Ascending aorta (tissue), 2 donors: ENCODE data around the gene NAPEPLD. TPM values are rescaled to one million over a fixed set of nuclear protein-coding genes. Genes with fewer than 3 reads are reported as not detected.

Experiments used
- DNase-seq, 2 donors: peaks; one replicate each; pipeline ENCODE4 v3.0.0-alpha.2; 2019; ENCODE audit warnings: low spot score in 2 of 2
- H3K27ac ChIP-seq, 2 donors: fragments of 200-600 bp; sonication (generic); one replicate each; pipeline ENCODE4 v1.5.1; 2016 to 2017; ENCODE audit warnings: mild to moderate bottlenecking in 1 of 2
- H3K27me3 ChIP-seq: fragments of 200-600 bp; sonication (generic); one replicate; pipeline ENCODE4 v1.5.1; 2017
- H3K36me3 ChIP-seq, 2 donors: fragments of 200-600 bp; sonication (generic); one replicate each; pipeline ENCODE4 v1.5.1; 2016
- H3K4me1 ChIP-seq, 2 donors: fragments of 200-600 bp; sonication (generic); one replicate each; pipeline ENCODE4 v1.5.1; 2016 to 2017; ENCODE audit warnings: mild to moderate bottlenecking in 1 of 2
- H3K4me3 ChIP-seq, 2 donors: fragments of 200-600 bp; sonication (generic); one replicate each; pipeline ENCODE4 v1.5.1; 2016 to 2017; ENCODE audit warnings: mild to moderate bottlenecking in 1 of 2
- H3K9me3 ChIP-seq, 2 donors: fragments of 200-600 bp; sonication (generic); one replicate each; pipeline ENCODE4 v1.5.1; 2016
- intact Hi-C: fragments of 100-400 bp; cut with DNase I; formaldehyde crosslinking; loops from one replicate; pipeline ENCODE4 v1.15.1; 2023
- total RNA-seq: library from RNA; depleted of rRNA; stranded (reverse); fragments of >200 nt; gene quantifications from one replicate; pipeline ENCODE4 v1.1.0, GENCODE V29; 2016
- TF ChIP-seq, protein P1 (sequence below), 3 experiments: fragments of 200-600 bp in 2 of 3; fragments of 450-650 bp in 1 of 3; sonication (generic) in 2 of 3; IDR thresholded peaks; one replicate each; pipeline ENCODE4 v1.5.1; 2016 to 2019; ENCODE audit warnings: antibody characterized with exemption in 3 of 3, mild to moderate bottlenecking in 1 of 3, moderate library complexity in 1 of 3

The NAPEPLD gene
- total RNA-seq, 1 donor from 2014 or later = 19.4 TPM

DNA sequence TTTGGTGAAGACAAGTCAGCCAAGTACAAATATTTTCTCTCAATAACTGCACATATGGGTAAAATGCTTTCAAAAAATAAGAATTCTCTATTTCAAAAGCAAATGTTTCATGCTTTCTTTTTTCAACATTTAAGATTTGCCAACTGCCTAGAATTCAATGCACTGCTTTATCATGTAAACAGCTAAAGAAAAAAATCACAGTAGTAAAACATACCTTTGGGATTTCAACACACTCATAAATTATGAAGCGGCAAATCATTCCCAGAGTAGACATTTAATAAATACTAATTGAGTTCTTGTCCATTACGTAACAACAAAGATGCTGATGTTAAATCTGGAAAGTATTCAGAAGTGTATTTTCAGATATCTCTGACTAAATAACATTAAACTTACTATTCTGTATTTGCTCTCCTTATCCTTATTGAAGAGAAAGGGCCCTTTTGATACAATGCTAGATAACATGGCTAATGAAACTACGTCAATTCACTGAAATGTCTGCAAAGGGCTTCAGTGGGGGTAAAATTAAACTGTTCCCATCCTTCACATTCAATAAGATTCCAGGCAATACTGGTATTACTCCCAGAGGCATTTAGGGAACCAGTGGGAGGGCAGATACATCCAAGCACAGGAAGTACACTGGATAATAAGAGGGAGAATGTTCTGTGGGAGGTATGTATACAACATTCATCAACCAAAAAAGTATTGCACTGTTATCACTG is 13.9 kb downstream of the NAPEPLD start:
- TF ChIP-seq, protein P1, sequence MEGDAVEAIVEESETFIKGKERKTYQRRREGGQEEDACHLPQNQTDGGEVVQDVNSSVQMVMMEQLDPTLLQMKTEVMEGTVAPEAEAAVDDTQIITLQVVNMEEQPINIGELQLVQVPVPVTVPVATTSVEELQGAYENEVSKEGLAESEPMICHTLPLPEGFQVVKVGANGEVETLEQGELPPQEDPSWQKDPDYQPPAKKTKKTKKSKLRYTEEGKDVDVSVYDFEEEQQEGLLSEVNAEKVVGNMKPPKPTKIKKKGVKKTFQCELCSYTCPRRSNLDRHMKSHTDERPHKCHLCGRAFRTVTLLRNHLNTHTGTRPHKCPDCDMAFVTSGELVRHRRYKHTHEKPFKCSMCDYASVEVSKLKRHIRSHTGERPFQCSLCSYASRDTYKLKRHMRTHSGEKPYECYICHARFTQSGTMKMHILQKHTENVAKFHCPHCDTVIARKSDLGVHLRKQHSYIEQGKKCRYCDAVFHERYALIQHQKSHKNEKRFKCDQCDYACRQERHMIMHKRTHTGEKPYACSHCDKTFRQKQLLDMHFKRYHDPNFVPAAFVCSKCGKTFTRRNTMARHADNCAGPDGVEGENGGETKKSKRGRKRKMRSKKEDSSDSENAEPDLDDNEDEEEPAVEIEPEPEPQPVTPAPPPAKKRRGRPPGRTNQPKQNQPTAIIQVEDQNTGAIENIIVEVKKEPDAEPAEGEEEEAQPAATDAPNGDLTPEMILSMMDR (IDR thresholded peaks at IDR 0.05) = no peak
- no peak for DNase-seq
- Histone ChIP-seq H3K4me1 (peaks cover 0 to 14% of the 10 kb centered on the region in 2 donors), H3K4me3 (no peak overlapping the region), H3K36me3 (no peaks in the 10 kb centered on the region), H3K27me3 (no peaks in the 10 kb centered on the region), H3K27ac (no peak overlapping the region), H3K9me3 (no peaks in the 10 kb centered on the region)
- intact Hi-C loops = no loop called here

DNA sequence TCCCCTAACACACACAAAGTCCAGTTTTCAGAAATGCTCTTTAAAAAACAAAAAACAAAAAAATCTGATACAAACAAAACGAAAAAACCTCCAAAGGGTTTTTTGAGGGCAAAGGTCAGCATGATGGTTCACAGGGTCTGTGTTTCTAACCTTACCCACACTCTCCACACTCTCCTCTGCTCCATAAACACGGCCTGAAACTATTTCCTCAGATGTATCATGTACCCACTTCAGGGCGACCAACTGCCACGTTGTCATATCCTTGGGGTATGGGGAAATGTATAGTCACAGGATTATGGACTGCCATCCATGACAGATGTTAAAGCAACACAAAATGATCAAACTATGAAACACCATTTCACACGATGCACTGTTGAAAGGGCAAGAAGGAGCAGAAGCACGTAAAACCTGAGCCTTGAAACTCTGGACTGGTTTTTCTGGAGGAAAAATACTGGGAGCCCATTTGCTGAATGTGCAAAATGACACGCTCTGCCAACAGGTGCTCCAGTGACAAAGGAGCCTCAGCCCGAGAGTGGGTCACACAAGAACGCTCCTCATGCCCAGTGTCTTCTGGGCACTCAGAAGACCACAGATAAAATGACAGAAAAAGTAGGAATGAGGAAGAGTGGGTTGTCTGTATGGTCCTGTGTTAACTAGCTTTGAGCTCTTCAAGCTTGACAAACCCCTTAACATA is 15.8 kb downstream of the NAPEPLD start:
- H3K4me3 ChIP-seq = no peak overlapping the region
- no peak for DNase-seq
- no peaks in the 10 kb centered on the region for H3K9me3 ChIP-seq
- H3K27ac ChIP-seq = no peak overlapping the region
- H3K36me3 ChIP-seq = no peaks in the 10 kb centered on the region
- H3K27me3 ChIP-seq = no peaks in the 10 kb centered on the region
- peaks cover 0 to 21% of the 10 kb centered on the region in 2 donors for H3K4me1 ChIP-seq
- TF ChIP-seq, protein P1 (IDR thresholded peaks at IDR 0.05) = no peak
- intact Hi-C loops = no loop called here

DNA sequence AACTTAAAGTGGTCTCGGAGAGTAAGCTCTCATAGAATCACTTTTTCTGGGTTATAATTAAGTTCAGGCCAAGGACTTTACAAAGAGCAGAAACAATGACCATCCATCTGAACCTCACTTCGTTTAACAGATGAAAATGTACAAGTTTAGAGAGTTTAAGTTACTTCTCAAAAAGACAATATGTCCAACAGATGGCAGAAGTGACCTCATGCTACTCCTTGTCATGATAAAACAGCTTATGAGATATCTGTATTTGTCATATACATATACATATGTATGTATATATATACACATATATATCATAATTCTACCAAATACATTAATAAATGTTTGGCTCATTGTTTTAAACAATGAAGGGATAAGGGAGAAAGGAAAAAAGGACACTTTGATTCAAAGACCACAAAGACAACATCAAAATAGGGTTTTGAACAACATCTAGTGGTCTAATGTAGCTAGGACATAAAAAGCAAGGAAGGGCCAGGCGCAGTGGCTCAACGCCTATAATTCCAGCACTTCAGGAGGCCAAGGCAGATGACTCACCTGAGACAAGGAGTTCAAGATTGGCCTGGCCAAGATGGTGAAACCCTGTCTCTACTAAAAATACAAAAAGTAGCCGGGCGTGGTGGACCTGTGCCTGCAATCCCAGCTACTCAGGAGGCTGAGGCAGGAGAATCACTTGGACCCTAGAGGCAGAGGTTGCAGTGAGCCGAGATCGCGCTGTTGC is 17.8 kb downstream of the NAPEPLD start:
- Histone ChIP-seq H3K9me3 (no peaks in the 10 kb centered on the region), H3K4me1 (peaks cover 0 to 21% of the 10 kb centered on the region in 2 donors), H3K27me3 (no peaks in the 10 kb centered on the region), H3K4me3 (no peak overlapping the region), H3K36me3 (peaks cover 0 to 2% of the 10 kb centered on the region in 2 donors), H3K27ac (no peak overlapping the region)
- DNase-seq = no peak
- TF ChIP-seq, protein P1 (IDR thresholded peaks at IDR 0.05) = no peak
- intact Hi-C loops = no loop called here

DNA sequence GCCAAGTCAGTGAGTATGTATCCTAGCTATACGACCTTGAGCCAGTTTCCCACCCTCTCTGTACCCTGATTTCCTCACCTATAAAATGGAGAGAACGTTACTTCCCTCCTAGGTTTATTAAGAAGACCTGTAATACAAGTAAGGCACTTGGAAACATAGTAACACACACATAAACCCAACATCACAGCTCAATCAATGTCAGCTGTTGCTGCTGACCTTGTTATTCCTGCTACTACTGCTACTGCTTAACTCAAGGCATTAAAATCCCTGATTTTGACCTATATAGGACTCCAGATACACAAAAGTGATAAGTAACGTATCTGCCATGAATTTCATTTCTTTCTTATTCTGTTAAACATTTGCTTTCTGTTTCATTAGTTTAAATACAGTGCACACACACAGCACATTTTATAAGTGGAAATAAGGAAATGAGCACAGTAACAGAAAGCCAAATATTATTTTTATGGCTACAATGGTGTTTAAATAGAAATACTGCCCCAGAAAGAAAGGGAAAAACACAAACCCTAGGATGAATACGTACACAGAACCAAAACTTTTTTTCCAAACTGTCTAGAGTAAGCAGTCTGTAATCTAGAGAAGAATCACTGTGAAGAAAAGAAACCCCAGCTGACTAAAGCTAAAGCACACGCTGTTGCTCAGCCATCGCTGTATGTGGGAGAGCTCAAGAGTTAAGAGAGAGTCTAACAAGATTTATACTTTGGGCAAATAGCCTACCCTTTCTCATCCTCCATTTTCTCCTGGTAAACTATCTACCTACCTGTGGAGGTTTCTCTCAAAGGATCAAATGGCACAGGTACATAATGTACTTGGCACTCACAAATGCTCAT is 19.0 kb downstream of the NAPEPLD start:
- DNase-seq = no peak
- TF ChIP-seq, protein P1 (IDR thresholded peaks at IDR 0.05) = no peak
- intact Hi-C loops = no loop called here
- Histone ChIP-seq H3K4me3 (peak overlapping the region; percentile 2 to 43), H3K4me1 (peaks cover 0 to 15% of the 10 kb centered on the region in 2 donors), H3K27ac (peak overlapping the region; percentile 62 to 68), H3K9me3 (no peaks in the 10 kb centered on the region), H3K27me3 (no peaks in the 10 kb centered on the region), H3K36me3 (peaks cover 0 to 2% of the 10 kb centered on the region in 2 donors)

DNA sequence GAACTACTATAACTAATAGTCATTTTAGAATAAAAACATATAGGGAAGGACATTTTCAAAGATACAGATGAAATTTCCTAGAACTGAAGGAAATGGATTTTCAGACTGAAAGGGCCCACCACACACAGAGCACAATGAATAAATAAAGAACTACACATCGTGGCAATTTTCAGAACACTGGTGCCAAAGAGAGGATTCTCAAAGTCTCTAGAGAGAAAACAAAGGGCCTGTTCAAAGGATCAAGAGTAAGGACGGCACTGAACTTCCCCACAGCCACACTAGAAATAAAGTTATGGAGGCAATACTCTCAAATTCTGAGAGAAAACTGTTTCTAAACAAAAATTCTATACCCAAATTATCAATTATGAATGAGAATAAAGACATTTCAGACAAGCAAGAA is 21.9 kb downstream of the NAPEPLD start:
- Histone ChIP-seq H3K4me3 (no peak overlapping the region), H3K4me1 (peaks cover 0 to 12% of the 10 kb centered on the region in 2 donors), H3K9me3 (no peaks in the 10 kb centered on the region), H3K36me3 (peaks cover 2 to 6% of the 10 kb centered on the region in 2 donors), H3K27me3 (no peaks in the 10 kb centered on the region), H3K27ac (peak overlapping the region in 1 of 2 donors; percentile 47)
- intact Hi-C loops = no loop called here
- no peak for DNase-seq
- TF ChIP-seq, protein P1 (IDR thresholded peaks at IDR 0.05) = no peak
